H1 (cell line): ENCODE results near the gene C1orf116. TPM values are rescaled to one million over a fixed set of nuclear protein-coding genes. Genes with fewer than 3 reads are reported as not detected.

Experiments used
- CTCF ChIA-PET: fragments of 300-600 bp; sonication (Branson Sonifier 250); formaldehyde crosslinking; loops from one replicate; lab custom pipeline; 2021; ENCODE audit not compliant: partially characterized antibody; lab: Charles Lee
- POLR2A ChIA-PET: fragments of 300-600 bp; sonication (Branson Sonifier 250); formaldehyde crosslinking; loops from one replicate; lab custom pipeline; 2021; ENCODE audit warnings: inconsistent platforms; ENCODE audit not compliant: partially characterized antibody; lab: Charles Lee
- DNase-seq, 2 experiments: peaks; one replicate each; pipeline versions ENCODE4 v3.0.0 to v3.0.0-alpha.2; 2010 to 2022; ENCODE audit warnings: low spot score in 2 of 2, low read depth in 1 of 2, mixed read lengths in 1 of 2
- FAIRE-seq: peaks from 2 replicates; lab custom pipeline; 2011; peaks lifted over from hg19 to GRCh38; lab: Jason Lieb, UNC
- H2AFZ ChIP-seq: 2 replicates; pipeline ENCODE4 v1.8.1; 2012; ENCODE audit warnings: low read length, inconsistent platforms
- H2AK5ac ChIP-seq: 2 replicates; pipeline ENCODE4 v1.6.1; 2013; ENCODE audit warnings: low read depth, low read length
- H2BK120ac ChIP-seq: replicated peaks from 2 replicates; pipeline ENCODE3; 2013; ENCODE audit warnings: low read depth, low read length, inconsistent platforms
- H2BK12ac ChIP-seq: 2 replicates; pipeline ENCODE4 v1.6.1; 2013; ENCODE audit warnings: low read depth, low read length
- H2BK15ac ChIP-seq: 2 replicates; pipeline ENCODE4 v1.6.1; 2013; ENCODE audit warnings: low read length
- H2BK20ac ChIP-seq: 2 replicates; pipeline ENCODE4 v1.6.1; 2013; ENCODE audit warnings: low read length
- H2BK5ac ChIP-seq: 2 replicates; pipeline ENCODE4 v1.6.1; 2013; ENCODE audit warnings: low read depth, low read length
- H3K14ac ChIP-seq: 2 replicates; pipeline ENCODE4 v1.6.1; 2013; ENCODE audit warnings: inconsistent platforms; ENCODE audit not compliant: insufficient read length
- H3K18ac ChIP-seq: 2 replicates; pipeline ENCODE4 v1.6.1; 2013; ENCODE audit warnings: low read length; ENCODE audit errors: extremely low read depth
- H3K23ac ChIP-seq: 2 replicates; pipeline ENCODE4 v1.6.1; 2013; ENCODE audit warnings: inconsistent platforms; ENCODE audit not compliant: insufficient read length
- H3K23me2 ChIP-seq: 2 replicates; pipeline ENCODE4 v1.6.1; 2013; ENCODE audit warnings: low read depth, low read length
- H3K27ac ChIP-seq: 2 replicates; pipeline ENCODE4 v1.6.1; 2011; ENCODE audit warnings: low read depth, low read length, inconsistent platforms
- H3K27me3 ChIP-seq, 4 experiments: replicated peaks in 1 of 4; 1 replicate in 1 of 4; 2 replicates in 3 of 4; pipeline versions ENCODE4 v1.6.1 to v1.8.1; 2011 to 2013; ENCODE audit warnings: low read length in 3 of 4, mild to moderate bottlenecking in 3 of 4, inconsistent platforms in 2 of 4, mixed read lengths in 2 of 4, moderate library complexity in 1 of 4; ENCODE audit not compliant: control insufficient read depth in 3 of 4, insufficient read depth in 3 of 4; ENCODE audit errors: extremely low read depth in 1 of 4
- H3K36me3 ChIP-seq, 4 experiments: 2 replicates each; pipeline versions ENCODE4 v1.6.1 to v1.8.1; 2011 to 2013; ENCODE audit warnings: mild to moderate bottlenecking in 4 of 4, low read length in 3 of 4, moderate library complexity in 2 of 4, control low read depth in 1 of 4, inconsistent platforms in 1 of 4; ENCODE audit not compliant: insufficient read depth in 4 of 4, control insufficient read depth in 2 of 4
- H3K4ac ChIP-seq: replicated peaks from 2 replicates; pipeline ENCODE3; 2013; ENCODE audit warnings: low read length, low read depth, mixed read lengths, inconsistent platforms; ENCODE audit not compliant: insufficient read length
- H3K4me1 ChIP-seq, 4 experiments: replicated peaks in 1 of 4; 1 replicate in 1 of 4; 2 replicates in 3 of 4; pipeline versions ENCODE4 v1.6.1 to v1.8.1; 2011 to 2013; ENCODE audit warnings: low read length in 3 of 4, inconsistent platforms in 2 of 4, mixed read lengths in 1 of 4; ENCODE audit not compliant: insufficient read depth in 4 of 4, control insufficient read depth in 3 of 4
- H3K4me2 ChIP-seq, 2 experiments: 2 replicates each; pipeline versions ENCODE4 v1.6.1 to v1.8.1; 2011 to 2013; ENCODE audit warnings: low read depth in 2 of 2, low read length in 2 of 2, control low read depth in 1 of 2, inconsistent platforms in 1 of 2, mild to moderate bottlenecking in 1 of 2; ENCODE audit not compliant: insufficient read depth in 1 of 2
- H3K4me3 ChIP-seq, 4 experiments: fragments of 200-600, 300-600 bp in 1 of 4; sonication (generic), shearing (Covaris generic), sonication (Bioruptor Twin) in 1 of 4; 2 replicates each; pipeline versions ENCODE4 v1.5.1 to v1.8.1; 2011 to 2016; ENCODE audit warnings: low read length in 4 of 4, low read depth in 3 of 4, control low read depth in 2 of 4, inconsistent platforms in 2 of 4, mild to moderate bottlenecking in 2 of 4, mixed read lengths in 1 of 4, moderate library complexity in 1 of 4; ENCODE audit not compliant: insufficient read depth in 2 of 4; ENCODE audit errors: extremely low read depth in 1 of 4
- H3K56ac ChIP-seq: replicated peaks from 2 replicates; pipeline ENCODE3; 2013; ENCODE audit warnings: low read depth, mild to moderate bottlenecking, mixed read lengths, low read length, inconsistent platforms; ENCODE audit not compliant: insufficient read length
- H3K79me1 ChIP-seq: 2 replicates; pipeline ENCODE4 v1.6.1; 2013; ENCODE audit warnings: low read depth, low read length, control low read depth
- H3K79me2 ChIP-seq, 2 experiments: 2 replicates each; pipeline versions ENCODE4 v1.6.1 to v1.8.1; 2012 to 2013; ENCODE audit warnings: low read length in 2 of 2, mild to moderate bottlenecking in 2 of 2, inconsistent platforms in 1 of 2; ENCODE audit not compliant: insufficient read depth in 2 of 2, control insufficient read depth in 1 of 2
- H3K9ac ChIP-seq, 4 experiments: replicated peaks in 1 of 4; 1 replicate in 1 of 4; 2 replicates in 3 of 4; pipeline versions ENCODE4 v1.6.1 to v1.8.1; 2011 to 2013; ENCODE audit warnings: low read depth in 3 of 4, low read length in 3 of 4, control low read depth in 2 of 4, mild to moderate bottlenecking in 2 of 4, moderate library complexity in 2 of 4, inconsistent platforms in 1 of 4; ENCODE audit errors: extremely low read depth in 1 of 4
- H3K9me3 ChIP-seq, 2 experiments: 2 replicates each; pipeline versions ENCODE4 v1.6.1 to v1.8.1; 2012 to 2013; ENCODE audit warnings: mild to moderate bottlenecking in 2 of 2, moderate library complexity in 2 of 2, control low read depth in 1 of 2, inconsistent platforms in 1 of 2, low read depth in 1 of 2, low read length in 1 of 2, mixed read lengths in 1 of 2; ENCODE audit not compliant: insufficient read depth in 2 of 2
- H4K20me1 ChIP-seq, 2 experiments: replicated peaks in 1 of 2; 2 replicates each; pipeline versions ENCODE3 to v1.8.1; 2011 to 2013; ENCODE audit warnings: inconsistent platforms in 2 of 2, low read length in 2 of 2, mild to moderate bottlenecking in 1 of 2; ENCODE audit not compliant: insufficient read depth in 2 of 2, control insufficient read depth in 1 of 2
- H4K5ac ChIP-seq: 2 replicates; pipeline ENCODE4 v1.6.1; 2013; ENCODE audit warnings: low read length, low read depth, mixed read lengths, inconsistent platforms; ENCODE audit not compliant: insufficient read length
- H4K8ac ChIP-seq: 2 replicates; pipeline ENCODE4 v1.8.0; 2013; ENCODE audit warnings: mild to moderate bottlenecking, moderate library complexity, low read length, inconsistent platforms; ENCODE audit not compliant: insufficient read depth; ENCODE audit errors: extremely low read depth
- H4K91ac ChIP-seq: replicated peaks from 2 replicates; pipeline ENCODE3; 2013; ENCODE audit warnings: low read length, mixed read lengths, inconsistent platforms; ENCODE audit not compliant: insufficient read length
- ATF2 ChIP-seq: IDR thresholded peaks from 2 replicates; pipeline ENCODE4 v1.6.1; 2012; ENCODE audit warnings: low read length, inconsistent platforms
- CBX5 ChIP-seq: fragments of 300-800, 300-1000 bp; sonication (generic); IDR thresholded peaks from 2 replicates; pipeline ENCODE4 v1.7.1; 2016; ENCODE audit warnings: antibody characterized with exemption, low read length, low read depth
- CHD2 ChIP-seq: IDR thresholded peaks from 2 replicates; pipeline ENCODE4 v1.6.1; 2012; ENCODE audit warnings: low read length, improper control_type of control experiment
- EGR1 ChIP-seq: IDR thresholded peaks from 2 replicates; pipeline ENCODE4 v1.6.1; 2011; ENCODE audit warnings: low read depth, low read length, borderline replicate concordance
- FOSL1 ChIP-seq: IDR thresholded peaks from 2 replicates; pipeline ENCODE4 v1.6.1; 2011; ENCODE audit warnings: mild to moderate bottlenecking, low read depth, low read length, moderate library complexity; ENCODE audit not compliant: insufficient read depth
- JUND ChIP-seq: IDR thresholded peaks from 2 replicates; pipeline ENCODE4 v1.6.1; 2011; ENCODE audit warnings: mild to moderate bottlenecking, improper control_type of control experiment, low read length
- KDM5A ChIP-seq: fragments of 200-600 bp; IDR thresholded peaks from 2 replicates; pipeline ENCODE4 v1.7.1; 2012; ENCODE audit warnings: mild to moderate bottlenecking, low read length, inconsistent platforms, mixed read lengths
- MAX ChIP-seq: IDR thresholded peaks from 2 replicates; pipeline ENCODE4 v1.6.1; 2012; ENCODE audit warnings: inconsistent platforms
- POU5F1 ChIP-seq: IDR thresholded peaks from 2 replicates; pipeline ENCODE4 v1.6.1; 2011; ENCODE audit warnings: low read depth, mild to moderate bottlenecking, low read length, moderate library complexity
- SIRT6 ChIP-seq: IDR thresholded peaks from one replicate; pipeline ENCODE4 v1.7.1; 2012; ENCODE audit warnings: low read length, inconsistent platforms
- TAF1 ChIP-seq: IDR thresholded peaks from 2 replicates; pipeline ENCODE4 v1.6.1; 2011; ENCODE audit warnings: mild to moderate bottlenecking, low read depth, low read length
- TAF7 ChIP-seq: optimal IDR thresholded peaks from 2 replicates; pipeline ENCODE3; 2011; ENCODE audit warnings: low read depth, mild to moderate bottlenecking, inconsistent platforms, low read length, moderate library complexity, borderline replicate concordance
- TBP ChIP-seq: IDR thresholded peaks from 2 replicates; pipeline ENCODE4 v1.6.1; 2011; ENCODE audit warnings: low read depth, low read length, improper control_type of control experiment
- TEAD4 ChIP-seq: IDR thresholded peaks from 2 replicates; pipeline ENCODE4 v1.6.1; 2012; ENCODE audit warnings: low read depth, low read length, inconsistent platforms, mixed read lengths
- WGBS, 2 experiments: shearing (Covaris generic) in 1 of 2; methylation state at CpG; one replicate each; pipeline versions ENCODE4 v1.1.6 to v1.1.7; 2013 to 2015; ENCODE audit warnings: low lambda C conversion rate in 2 of 2, mixed read lengths in 2 of 2, inconsistent platforms in 1 of 2, low coverage in 1 of 2, missing lambda C conversion rate in 1 of 2; ENCODE audit not compliant: insufficient replicate concordance in 2 of 2, insufficient coverage in 1 of 2, insufficient read length in 1 of 2; ENCODE audit errors: extremely low coverage in 1 of 2, missing lambda C conversion rate in 1 of 2; 5-methylcytosine and 5-hydroxymethylcytosine counted together
- polyA plus RNA-seq, 7 experiments: library from polyadenylated mRNA; depleted of rRNA in 3 of 7; stranded (reverse) in 5 of 7; unstranded in 2 of 7; fragments of >200 nt in 5 of 7; fragments of 200-250 nt in 2 of 7; gene quantifications; 1 replicate in 5 of 7; 2 replicates in 1 of 7; 4 replicates in 1 of 7; pipeline versions ENCODE4 v1.2.1 to v1.2.3, GENCODE V29; 2011 to 2013; ENCODE audit warnings: missing spikeins in 2 of 7, mixed read lengths in 2 of 7
- total RNA-seq: library from RNA; stranded (reverse); fragmentation: NEBNext Ultra II Directional; extraction: Animal tissue kit (Norgen Biotek cat#: 25700); gene quantifications from 2 replicates; pipeline ENCODE4 v1.2.1, GENCODE V29; 2021

The C1orf116 gene
- total and polyA plus RNA-seq, 2 of the 8 experiments (the other 6 are each of a cell fraction or from before 2014, with no cell fraction given) = 2.2 to 3.9 TPM

GRCh38 chr1:207063014-207063413 lies 30.5 kb upstream of the C1orf116 start:
- H3K36me3 ChIP-seq = peaks cover 2 to 36% (median 23%) of the 10 kb centered on the region in 4 experiments; a peak in 7 of 8 replicates
- no peaks in the 10 kb centered on the region for H3K9me3 ChIP-seq
- no peak overlapping the region for H4K91ac ChIP-seq
- H3K14ac ChIP-seq = no peak overlapping the region
- no peaks in the 10 kb centered on the region for H3K27me3 ChIP-seq
- no peaks in the 10 kb centered on the region for H3K79me2 ChIP-seq
- no peak overlapping the region for H3K56ac ChIP-seq
- POLR2A ChIA-PET = no interaction called here
- CTCF ChIA-PET = no interaction called here
- FAIRE-seq (no peak), DNase-seq (no peak)
- H2BK120ac ChIP-seq = no peak overlapping the region
- H3K79me1 ChIP-seq = no peaks in the 10 kb centered on the region
- no peaks in the 10 kb centered on the region for H4K20me1 ChIP-seq
- H3K4me1 ChIP-seq = peaks cover 0 to 3% (median 1%) of the 10 kb centered on the region in 4 experiments; a peak in 2 of 7 replicates
- H3K4me3 ChIP-seq = no peak overlapping the region
- H3K4ac ChIP-seq = no peak overlapping the region
- H3K9ac ChIP-seq = no peak overlapping the region
- no peak overlapping the region for H2AK5ac ChIP-seq
- H3K27ac ChIP-seq = no peak overlapping the region
- H3K23me2 ChIP-seq = no peaks in the 10 kb centered on the region
- H2BK15ac ChIP-seq = no peak overlapping the region
- H4K5ac ChIP-seq = no peak overlapping the region
- no peak overlapping the region for H2BK5ac ChIP-seq
- H2AFZ ChIP-seq = no peak overlapping the region
- H2BK12ac ChIP-seq = no peak overlapping the region
- no peak overlapping the region for H3K18ac ChIP-seq
- no peak overlapping the region for H3K4me2 ChIP-seq
- 96% methylated on average over 5 of the region's 5 CpGs; no CpG with 5 or more reads in 1 of the 2 experiments for WGBS, 2 experiments
- no peak overlapping the region for H2BK20ac ChIP-seq
- H3K23ac ChIP-seq = no peak overlapping the region
- H4K8ac ChIP-seq = no peak overlapping the region
- TF ChIP-seq TBP (no peak), JUND (no peak), EGR1 (no peak), FOSL1 (no peak), TEAD4 (no peak), SIRT6 (no peak), MAX (no peak), ATF2 (no peak), CBX5 (no peak), TAF1 (no peak), POU5F1 (no peak), CHD2 (no peak), TAF7 (no peak), KDM5A (no peak)
